Measurements from ENCODE around the gene ARHGEF17.

DNA sequence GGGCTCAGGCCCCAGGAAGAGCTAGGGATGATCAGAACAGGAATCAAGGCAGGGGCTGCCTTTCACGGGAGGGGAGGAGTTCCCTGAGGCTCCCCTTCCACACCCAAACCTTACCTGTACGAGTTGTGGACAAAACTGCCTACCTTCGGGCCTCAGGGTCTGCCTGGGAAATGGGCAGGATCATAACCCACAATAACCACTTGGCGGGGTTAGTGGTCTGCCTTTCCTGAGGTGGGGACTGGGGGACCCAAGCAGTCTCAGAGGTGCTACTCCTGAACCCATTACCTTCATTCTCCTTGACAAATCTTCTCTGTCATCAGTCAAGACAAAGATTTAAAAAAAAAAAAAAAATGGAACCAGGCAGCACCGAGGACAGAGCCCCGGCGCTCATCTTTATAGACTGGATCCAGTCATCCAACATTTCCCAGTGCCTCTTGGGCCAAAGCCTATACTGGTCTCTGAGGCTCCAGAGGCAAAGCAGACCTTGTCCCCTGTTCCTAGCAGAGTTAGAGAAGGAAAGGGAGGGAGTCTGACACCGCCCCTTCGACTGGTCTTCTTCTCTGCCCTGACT, 21.8 kb upstream of the ARHGEF17 start:
- TF ChIP-seq EZH2phosphoT487 (IDR thresholded peaks at IDR 0.05; ENCODE audit: low read depth, severe bottlenecking, unreplicated experiment) (no peak), EZH2 (IDR thresholded peaks at IDR 0.05; ENCODE audit: borderline replicate concordance) (no peak)
- TF ChIP-seq, protein P1, sequence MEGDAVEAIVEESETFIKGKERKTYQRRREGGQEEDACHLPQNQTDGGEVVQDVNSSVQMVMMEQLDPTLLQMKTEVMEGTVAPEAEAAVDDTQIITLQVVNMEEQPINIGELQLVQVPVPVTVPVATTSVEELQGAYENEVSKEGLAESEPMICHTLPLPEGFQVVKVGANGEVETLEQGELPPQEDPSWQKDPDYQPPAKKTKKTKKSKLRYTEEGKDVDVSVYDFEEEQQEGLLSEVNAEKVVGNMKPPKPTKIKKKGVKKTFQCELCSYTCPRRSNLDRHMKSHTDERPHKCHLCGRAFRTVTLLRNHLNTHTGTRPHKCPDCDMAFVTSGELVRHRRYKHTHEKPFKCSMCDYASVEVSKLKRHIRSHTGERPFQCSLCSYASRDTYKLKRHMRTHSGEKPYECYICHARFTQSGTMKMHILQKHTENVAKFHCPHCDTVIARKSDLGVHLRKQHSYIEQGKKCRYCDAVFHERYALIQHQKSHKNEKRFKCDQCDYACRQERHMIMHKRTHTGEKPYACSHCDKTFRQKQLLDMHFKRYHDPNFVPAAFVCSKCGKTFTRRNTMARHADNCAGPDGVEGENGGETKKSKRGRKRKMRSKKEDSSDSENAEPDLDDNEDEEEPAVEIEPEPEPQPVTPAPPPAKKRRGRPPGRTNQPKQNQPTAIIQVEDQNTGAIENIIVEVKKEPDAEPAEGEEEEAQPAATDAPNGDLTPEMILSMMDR (IDR thresholded peaks at IDR 0.05; ENCODE audit: poor library complexity) = no peak
